HEK293T (cell line): ENCODE measurements around the gene SNCAIP.

Experiments
- ELF4 ChIP-seq: fragments of 450-650 bp; IDR thresholded peaks from 2 replicates; pipeline ENCODE4 v1.6.1; 2017; ENCODE audit warnings: antibody characterized with exemption
- FOXK2 ChIP-seq: fragments of 450-650 bp; IDR thresholded peaks from 2 replicates; pipeline ENCODE4 v1.6.1; 2016; ENCODE audit warnings: mild to moderate bottlenecking
- LEF1 ChIP-seq: fragments of 450-650 bp; IDR thresholded peaks from 2 replicates; pipeline ENCODE4 v1.6.1; 2017; ENCODE audit warnings: mild to moderate bottlenecking, borderline replicate concordance

DNA sequence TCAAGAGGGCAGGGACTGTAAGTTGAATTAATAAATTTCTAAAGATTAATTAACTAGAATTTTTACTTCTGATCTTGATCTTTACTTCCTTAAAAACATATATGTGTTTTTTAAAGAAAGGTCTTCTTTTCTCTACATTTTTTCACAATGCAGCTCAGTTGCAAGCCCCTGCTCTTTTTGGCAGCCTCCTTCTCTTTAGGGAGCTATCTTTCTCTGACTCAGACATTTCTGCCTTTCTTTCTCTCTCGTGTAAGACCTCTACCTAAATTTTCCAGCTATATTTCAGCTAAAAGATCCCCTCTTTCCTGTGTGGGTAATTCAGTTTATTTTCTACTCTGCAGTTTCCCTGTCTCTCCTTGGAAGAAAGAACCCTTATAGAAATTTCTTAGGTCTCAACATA lies 38.3 kb upstream of the SNCAIP start:
- TF ChIP-seq ELF4, result no peak
- TF ChIP-seq FOXK2, result no peak
- no peak for TF ChIP-seq LEF1
